AG09309 (cell line): ENCODE measurements around the gene KLHL29.

Experiments used
- DNase-seq: peaks from one replicate; pipeline ENCODE4 v3.0.0-alpha.2; 2010; ENCODE audit warnings: low read depth
- H3K4me3 ChIP-seq: 2 replicates; pipeline ENCODE4 v1.5.1; 2011; ENCODE audit warnings: mild to moderate bottlenecking, low read depth, low read length, moderate library complexity; ENCODE audit not compliant: control insufficient read depth
- TF ChIP-seq, protein P1 (sequence below): IDR thresholded peaks from 2 replicates; pipeline ENCODE4 v1.5.1; 2011; ENCODE audit warnings: mild to moderate bottlenecking, low read depth, low read length, inconsistent platforms; ENCODE audit not compliant: insufficient read depth, control insufficient read depth; ENCODE audit errors: missing control alignments

KLHL29 gene

DNA sequence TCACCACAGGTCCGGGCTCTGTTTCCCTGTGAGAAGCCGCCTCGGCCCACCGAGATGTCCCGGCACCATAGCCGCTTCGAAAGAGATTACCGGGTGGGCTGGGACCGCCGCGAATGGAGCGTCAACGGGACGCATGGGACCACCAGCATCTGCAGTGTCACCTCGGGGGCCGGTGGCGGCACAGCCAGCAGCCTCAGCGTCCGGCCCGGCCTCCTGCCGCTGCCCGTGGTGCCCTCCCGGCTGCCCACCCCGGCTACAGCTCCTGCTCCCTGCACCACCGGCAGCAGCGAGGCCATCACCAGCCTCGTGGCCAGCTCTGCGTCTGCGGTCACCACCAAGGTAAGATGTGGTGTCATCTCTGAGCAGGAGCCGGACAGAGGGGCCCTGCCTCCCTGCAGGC, 177.2 kb downstream of the KLHL29 start:
- no peak for DNase-seq
- H3K4me3 ChIP-seq: no peak overlapping the region
- TF ChIP-seq, protein P1, sequence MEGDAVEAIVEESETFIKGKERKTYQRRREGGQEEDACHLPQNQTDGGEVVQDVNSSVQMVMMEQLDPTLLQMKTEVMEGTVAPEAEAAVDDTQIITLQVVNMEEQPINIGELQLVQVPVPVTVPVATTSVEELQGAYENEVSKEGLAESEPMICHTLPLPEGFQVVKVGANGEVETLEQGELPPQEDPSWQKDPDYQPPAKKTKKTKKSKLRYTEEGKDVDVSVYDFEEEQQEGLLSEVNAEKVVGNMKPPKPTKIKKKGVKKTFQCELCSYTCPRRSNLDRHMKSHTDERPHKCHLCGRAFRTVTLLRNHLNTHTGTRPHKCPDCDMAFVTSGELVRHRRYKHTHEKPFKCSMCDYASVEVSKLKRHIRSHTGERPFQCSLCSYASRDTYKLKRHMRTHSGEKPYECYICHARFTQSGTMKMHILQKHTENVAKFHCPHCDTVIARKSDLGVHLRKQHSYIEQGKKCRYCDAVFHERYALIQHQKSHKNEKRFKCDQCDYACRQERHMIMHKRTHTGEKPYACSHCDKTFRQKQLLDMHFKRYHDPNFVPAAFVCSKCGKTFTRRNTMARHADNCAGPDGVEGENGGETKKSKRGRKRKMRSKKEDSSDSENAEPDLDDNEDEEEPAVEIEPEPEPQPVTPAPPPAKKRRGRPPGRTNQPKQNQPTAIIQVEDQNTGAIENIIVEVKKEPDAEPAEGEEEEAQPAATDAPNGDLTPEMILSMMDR: no peak

DNA sequence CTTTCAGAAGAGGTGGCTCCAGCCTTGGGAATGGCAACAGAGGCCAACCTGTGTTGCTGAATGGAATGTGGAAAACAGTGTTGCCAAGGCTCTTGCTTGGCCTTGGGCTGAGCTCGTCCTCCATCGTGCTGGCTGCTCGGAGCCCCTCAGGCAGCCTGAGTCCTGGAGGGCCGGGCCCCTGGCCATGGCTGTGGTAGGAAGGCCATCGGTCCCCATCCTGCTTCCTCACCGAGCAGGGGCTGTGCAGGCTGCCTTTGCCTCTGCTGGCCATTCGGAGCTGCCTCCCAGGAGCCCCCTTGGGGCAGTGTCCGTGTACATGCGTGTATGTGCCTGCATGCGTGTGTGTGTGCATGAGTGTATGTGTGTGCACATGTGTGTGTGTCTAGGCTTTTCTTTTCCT, 178.2 kb downstream of the KLHL29 start:
- H3K4me3 ChIP-seq: no peak overlapping the region
- DNase-seq: no peak
- TF ChIP-seq, protein P1: no peak

DNA sequence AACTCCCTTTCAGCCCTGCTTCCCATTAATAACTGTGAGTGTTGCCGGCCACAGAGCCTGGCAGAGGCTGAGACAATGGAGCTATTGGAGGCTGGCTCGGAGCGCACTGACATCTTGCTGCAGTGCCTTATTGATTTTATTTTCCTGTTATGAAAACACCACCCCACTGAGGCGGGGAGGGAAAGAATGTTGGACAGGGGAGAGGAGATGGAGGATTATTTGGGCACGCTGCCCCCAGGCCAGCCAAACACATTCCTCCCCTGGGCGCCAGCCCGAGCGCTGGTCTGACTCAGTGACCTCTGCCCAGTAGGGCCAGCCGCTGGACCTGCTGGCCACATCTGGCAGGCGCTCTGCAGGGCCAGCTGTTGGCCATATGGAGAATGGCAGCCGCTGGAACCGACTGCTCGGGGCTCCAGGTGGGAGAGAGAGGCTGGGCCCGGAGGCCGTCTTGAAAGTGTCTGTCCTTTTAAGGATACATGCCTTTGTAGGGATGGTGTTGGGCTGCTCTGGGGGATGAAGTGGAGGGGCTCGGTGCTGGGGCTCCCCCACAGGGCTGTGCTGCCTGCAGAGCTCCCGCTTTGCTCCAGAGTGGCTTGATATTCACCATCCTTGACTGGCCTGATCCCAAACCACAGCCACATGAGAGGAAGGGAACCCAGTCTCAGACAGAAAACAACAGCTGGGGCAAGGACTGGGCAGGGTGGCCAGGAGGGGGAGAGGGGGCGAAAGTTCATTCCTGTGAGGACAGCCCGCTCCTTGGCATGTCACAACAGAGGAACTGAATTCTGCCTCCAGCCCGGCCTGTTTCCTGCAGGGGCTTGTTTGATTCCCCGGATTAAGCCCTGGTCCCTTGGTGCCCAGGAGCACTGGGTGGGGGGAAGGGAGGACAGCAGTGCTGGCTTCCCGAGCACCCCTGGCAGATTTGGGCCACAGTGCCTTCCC, 179.0 kb downstream of the KLHL29 start:
- peak; percentile 47 for DNase-seq
- TF ChIP-seq, protein P1: peak; percentile 33
- H3K4me3 ChIP-seq: no peak overlapping the region

DNA sequence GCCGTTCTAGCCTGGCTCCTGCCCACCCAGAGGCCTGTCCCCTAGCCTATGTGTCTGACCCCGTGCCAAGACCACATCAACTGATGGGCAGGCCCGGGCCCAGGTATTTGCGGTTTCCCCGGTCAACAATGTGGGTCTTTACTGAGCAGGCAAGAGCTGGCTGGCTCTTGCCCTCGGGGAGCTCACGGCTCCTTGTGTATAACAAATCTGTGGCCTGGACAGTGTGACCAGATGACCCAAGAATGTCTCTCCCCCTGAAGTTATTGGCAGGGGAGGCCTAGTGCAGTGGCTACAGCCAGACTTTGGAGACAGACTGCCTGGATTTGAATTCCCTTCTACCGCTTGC, 179.6 kb downstream of the KLHL29 start:
- H3K4me3 ChIP-seq: no peak overlapping the region
- DNase-seq: no peak
- TF ChIP-seq, protein P1: no peak

DNA sequence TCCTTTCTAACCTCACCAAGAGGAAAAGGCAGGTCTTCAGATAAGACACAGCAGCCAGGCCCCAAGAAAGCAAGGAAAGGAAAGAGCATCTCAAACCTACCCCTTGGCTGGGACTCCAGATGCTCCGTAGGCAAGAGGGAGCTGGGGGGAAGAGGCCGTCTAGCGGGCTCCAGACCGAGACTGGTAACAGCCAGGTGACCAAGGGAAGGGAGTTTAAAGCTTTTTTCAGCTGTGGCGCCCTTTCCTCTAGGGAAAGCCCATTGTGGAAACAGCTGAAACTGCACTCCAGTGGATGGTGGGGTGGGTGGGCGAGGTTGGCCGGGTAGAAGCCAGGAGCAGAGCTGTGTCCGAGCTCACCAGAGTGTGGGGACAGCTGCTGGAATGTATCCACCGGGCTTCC, 180.4 kb downstream of the KLHL29 start:
- no peak overlapping the region for H3K4me3 ChIP-seq
- DNase-seq: no peak
- TF ChIP-seq, protein P1: no peak

DNA sequence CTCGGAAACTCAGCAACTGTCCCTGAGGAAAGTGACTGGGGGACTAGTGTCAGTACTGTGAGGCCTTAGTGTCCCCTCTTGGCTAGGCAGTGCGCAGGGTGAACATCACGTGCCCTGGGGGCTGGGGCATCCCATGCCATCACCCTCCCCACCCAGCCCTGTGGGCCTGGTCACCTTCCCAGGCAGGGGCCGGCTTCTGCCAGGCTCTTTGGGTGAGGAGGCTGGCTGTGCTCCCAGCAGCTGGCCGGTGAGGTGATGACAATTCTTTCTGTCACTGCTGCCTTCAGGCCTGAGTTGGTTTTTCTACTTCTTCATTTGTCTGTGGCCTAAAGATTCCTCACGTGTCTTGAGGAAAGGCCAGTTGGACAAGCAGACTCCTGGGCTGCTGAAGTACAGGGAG, 180.8 kb downstream of the KLHL29 start:
- TF ChIP-seq, protein P1: no peak
- no peak for DNase-seq
- H3K4me3 ChIP-seq: no peak overlapping the region
